SIG-M5 treated with dmso at 0.1 percent for 504 hours (cell line): ENCODE data around the gene IQCH.
"Not testable (repeated sequence)": the region's sequence is repeated elsewhere in the genome, so short reads cannot be mapped to it uniquely, and the experiment has no call there.

Source experiments
- DNase-seq: peaks from one replicate; lab custom pipeline; 2025; ENCODE audit not compliant: unreplicated experiment; lab: John Stamatoyannopoulos, UW

IQCH gene

DNA sequence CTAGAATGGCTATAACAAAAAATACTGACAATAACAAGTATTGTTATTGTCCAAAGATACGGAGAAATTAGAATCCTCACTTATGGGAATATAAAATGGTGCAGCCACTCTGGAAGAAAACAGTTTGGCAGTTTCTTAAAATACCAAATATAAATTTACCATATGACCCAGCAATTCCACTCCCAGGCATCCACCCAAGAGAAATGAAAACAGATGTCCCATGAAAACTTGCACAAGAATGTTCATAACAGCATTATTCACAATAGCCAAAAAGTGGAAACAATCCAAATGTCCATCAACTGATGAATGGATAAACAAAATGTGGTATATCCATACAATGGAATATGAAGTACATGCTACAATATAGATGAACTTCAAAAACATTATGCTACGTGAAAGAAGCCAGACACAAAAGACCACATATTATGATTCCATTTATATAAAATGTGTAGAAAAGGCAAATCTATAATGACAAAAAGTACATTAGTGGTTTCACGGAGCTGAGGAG is 9.6 kb upstream of the IQCH start:
- no peak for DNase-seq

DNA sequence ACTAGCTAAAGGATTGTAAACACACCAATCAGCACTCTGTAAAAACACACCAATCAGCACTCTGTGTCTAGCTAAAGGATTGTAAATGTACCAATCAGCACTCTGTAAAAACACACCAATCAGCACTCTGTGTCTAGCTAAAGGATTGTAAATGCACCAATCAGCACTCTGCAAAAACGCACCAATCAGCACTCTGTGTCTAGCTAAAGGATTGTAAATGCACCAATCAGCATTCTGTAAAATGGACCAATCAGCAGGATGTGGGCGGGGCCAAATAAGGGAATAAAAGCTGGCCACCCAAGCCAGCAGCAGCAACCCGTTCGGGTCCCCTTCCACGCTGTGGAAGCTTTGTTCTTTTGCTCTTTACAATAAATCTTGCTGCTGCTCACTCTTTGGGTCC is 8.0 kb upstream of the IQCH start:
- DNase-seq, result not testable (repeated sequence)

DNA sequence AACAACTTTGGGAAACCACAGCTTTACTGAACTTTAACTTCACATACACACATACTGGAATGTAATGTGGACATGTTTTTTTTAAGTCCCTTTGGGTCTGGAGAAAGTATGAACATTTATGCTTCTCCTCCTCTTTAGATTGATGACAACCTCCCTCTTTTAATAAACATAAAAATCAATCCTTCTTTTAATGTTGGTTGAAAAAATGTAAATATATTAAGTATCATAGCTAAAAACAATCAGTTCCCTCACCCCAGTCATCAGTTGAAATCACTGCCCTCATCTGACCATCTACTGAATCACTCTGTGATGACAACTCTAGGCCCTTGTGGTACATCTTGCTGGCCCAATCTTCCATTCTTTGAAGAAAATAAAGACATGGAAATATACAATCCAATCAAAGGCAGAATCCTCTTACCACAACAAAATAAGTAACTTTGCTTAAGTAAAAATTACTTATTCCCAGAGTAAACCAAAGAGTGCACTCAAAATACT is 6.5 kb upstream of the IQCH start:
- no peak for DNase-seq

- DNase-seq, result no peak
Observed at GRCh38 chr15:67249830-67250229, 4.8 kb upstream of the IQCH start.

GRCh38 chr15:67251318-67251717 is 3.3 kb upstream of the IQCH start:
- no peak for DNase-seq

GRCh38 chr15:67253101-67253500 is 1.5 kb upstream of the IQCH start:
- no peak for DNase-seq

- no peak for DNase-seq
Observed at GRCh38 chr15:67253549-67254237, 893 bp upstream of the IQCH start.

- DNase-seq, result no peak
Observed at GRCh38 chr15:67256051-67256450, 1.5 kb downstream of the IQCH start.

DNA sequence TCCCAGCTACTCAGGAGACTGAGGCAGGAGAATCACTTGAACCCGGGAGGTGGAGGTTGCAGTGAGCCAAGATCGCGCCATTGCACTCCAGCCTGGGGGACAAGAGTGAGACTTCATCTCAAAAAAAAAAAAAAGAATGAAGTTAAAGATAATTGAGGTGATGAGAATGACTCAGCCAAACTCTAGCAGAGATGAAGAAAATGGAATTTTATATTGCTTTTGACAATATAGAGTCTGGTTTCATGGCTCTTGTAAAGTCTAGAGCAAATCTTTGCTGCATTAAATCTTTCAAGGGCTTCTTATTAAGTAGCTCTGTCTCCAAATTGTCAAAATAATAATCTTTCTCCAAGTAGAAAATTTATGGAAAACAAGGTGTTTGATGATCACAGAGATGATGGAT is 3.8 kb downstream of the IQCH start:
- DNase-seq, result not testable (repeated sequence)

DNA sequence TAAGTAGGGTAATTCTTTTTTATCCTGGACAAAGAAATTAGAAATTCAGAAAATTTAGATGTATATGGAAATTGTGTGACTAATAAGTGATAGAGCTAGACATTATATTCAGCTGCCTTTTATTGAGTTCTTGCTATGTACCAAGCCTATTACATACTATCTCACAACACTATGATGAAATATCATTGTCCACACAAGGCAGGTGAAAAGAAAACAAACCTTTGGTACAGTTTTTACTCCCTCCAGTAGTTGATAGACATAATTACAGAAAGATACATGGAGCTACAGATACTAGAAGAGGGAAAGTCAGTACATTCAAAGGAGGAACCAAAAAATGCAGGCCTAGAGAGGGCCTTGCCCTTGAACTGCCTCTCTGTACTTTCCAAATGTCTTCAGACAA is 4.8 kb downstream of the IQCH start:
- no peak for DNase-seq

GRCh38 chr15:67259806-67260205 is 5.2 kb downstream of the IQCH start:
- no peak for DNase-seq

- no peak for DNase-seq
Observed at GRCh38 chr15:67266870-67267269, 12.3 kb downstream of the IQCH start.

DNA sequence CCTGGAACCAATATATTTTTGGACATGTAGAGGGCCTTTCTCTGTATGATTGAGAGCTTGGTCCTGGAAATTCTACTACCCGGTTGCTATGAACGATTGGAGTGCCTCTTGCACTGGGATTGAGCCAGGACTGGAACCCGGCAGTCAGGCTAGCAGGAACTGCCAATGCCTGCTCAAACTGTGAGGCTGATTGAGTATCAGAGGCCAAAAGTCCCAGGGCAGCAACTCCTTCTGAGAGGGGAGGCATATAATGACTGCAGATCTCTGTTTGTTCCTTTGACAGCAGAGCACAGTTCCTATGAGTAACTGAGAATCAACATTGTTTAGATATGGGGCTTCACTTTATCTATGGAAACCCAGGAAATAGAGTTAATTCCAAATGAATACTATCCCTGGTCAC is 12.9 kb downstream of the IQCH start:
- DNase-seq, result no peak

GRCh38 chr15:67267951-67268941 is 13.7 kb downstream of the IQCH start:
- no peak for DNase-seq

DNA sequence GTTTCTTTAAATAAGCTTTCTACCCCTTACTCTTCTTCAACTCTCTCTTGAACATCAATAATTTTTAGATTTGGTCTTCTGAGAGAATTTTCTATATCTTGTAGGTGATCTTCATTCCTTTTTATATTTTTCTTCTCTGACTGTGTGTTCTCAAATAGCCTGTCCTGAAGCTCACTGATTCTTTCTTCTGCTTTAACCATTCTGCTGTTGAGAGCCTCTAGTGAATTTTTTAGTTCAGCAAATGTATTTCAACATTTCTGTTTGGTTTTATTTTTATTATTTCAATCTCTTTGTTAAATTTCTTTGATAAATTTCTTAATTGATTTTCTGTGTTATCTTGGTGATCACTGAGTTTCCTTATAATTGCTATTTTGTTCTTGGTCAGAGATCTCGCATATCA is 19.6 kb downstream of the IQCH start:
- no peak for DNase-seq

- no peak for DNase-seq
Observed at GRCh38 chr15:67276666-67277065, 22.1 kb downstream of the IQCH start.

- DNase-seq, result no peak
Observed at GRCh38 chr15:67280217-67280616, 25.6 kb downstream of the IQCH start.

DNA sequence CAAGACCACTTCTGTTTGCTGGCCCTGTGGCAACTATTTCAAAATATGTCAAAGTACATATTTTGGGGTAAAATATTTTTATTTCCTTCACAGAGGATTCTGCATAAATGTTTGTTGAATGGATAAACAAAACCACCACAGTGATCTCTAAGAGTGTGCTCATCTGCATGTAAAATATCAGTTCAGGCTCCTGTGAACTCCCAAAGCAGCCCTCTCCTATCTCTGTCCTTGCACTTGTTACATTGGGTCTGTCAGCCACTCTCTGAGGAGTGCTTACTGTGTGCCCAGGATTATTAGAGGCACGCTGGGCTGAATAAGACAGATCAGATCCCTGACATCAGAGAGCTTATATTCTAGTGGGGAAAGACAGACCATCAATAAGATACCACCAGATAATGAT is 27.1 kb downstream of the IQCH start:
- no peak for DNase-seq

- not testable (repeated sequence) for DNase-seq
Observed at GRCh38 chr15:67285625-67286024, 31.0 kb downstream of the IQCH start.

DNA sequence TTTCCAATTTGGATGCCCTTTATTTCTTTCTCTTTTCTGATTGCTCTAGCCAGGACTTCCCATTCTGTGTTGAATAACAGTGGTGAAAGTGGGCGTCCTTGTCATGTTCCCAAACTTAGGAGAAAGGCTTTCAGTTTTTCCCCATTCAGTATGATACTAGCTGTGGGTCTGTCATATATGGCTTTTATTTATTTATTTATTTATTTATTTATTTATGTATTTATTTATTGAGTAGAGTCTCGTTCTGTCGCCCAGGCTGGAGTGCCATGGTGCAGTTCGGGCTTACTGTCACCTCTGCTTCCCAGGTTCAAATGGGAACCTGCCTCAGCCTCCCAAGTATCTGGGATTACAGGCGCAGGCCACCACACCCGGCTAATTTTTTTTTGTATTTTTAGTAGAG is 31.8 kb downstream of the IQCH start:
- DNase-seq, result not testable (repeated sequence)

- no peak for DNase-seq
Observed at GRCh38 chr15:67290319-67290718, 35.7 kb downstream of the IQCH start.

DNA sequence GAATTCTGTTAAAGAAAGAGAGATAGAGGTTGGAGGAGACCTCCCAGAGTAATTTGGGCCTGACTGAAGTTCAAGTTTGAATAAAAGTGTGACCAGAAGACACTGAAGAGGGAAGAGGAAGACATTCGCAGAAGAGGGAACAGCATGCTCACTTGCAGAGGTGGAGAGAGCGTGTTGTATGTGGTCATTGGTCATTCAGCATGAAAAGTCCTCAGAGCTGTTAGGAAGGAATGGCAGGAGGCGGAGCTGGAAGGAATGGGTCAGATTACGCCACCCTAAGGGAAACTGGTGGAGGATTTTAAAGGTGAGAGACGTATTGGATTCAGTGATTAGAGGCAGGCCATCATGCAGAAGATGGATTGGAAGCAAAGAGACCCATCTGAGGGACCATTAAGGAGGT is 41.6 kb downstream of the IQCH start:
- no peak for DNase-seq
